Cortex of kidney (tissue), 1 donor: ENCODE results near the gene PPP6R3.

Experiments
- DNase-seq: peaks from one replicate; lab custom pipeline; 2025; lab: John Stamatoyannopoulos, UW

PPP6R3 gene

DNA sequence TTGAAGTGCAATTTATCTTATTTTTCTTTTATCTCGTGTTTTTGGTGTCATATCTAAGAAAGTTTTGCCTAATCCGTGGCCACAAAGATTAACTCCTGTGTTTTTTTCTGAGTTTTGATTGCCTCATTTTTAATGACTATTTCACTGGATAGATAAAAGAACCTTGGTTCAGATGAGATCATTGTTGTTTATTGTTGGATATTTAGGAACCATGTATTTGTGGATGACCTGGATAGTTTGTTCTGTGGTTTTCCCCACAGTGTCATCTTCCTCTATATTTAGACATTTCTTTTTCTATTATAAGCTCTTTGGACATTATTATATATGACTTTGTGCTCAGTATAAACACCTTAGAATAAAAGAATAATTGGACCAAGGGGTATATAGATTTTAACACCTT is 37.2 kb downstream of the PPP6R3 start:
- no peak for DNase-seq

DNA sequence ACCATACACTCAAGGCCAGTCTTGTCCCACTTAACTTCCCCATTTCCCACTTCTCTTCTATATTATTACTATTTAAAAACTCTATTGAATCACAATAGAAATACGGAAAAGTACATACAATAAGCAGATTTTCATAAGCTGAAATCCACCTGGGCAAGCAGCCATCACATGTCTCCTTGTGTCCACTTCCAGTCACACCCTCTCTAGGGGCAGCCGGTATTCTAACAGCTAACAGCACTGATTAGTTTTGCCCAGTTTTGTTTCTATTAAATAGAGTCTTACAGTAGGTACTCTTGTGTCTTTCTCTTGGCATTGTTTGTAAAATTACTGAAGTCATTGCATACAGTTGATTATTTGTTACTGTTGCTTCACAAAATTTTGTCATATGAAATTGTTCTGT is 37.8 kb downstream of the PPP6R3 start:
- no peak for DNase-seq

GRCh38 chr11:68498903-68499883 is 38.6 kb downstream of the PPP6R3 start:
- no peak for DNase-seq

DNA sequence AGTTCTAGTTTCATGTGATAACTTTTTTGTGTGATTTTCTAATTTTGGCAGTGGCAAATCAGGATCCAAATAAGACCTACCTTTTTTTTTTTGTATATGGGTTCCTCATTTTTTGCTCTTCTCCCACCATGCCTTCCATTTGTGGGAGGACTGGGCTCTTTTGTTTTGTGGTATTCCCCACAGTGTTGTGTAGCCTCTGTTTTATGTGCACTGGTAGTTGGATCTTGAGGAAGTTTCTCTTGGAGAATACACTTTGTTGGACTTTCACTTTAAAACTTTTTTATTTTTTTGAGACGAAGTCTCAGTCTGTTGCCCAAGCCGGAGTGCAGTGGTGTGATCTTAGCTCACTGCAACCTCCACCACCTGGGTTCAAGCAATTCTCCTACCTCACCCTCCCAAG is 39.7 kb downstream of the PPP6R3 start:
- no peak for DNase-seq

- DNase-seq = no peak
Observed at GRCh38 chr11:68501813-68502212, 41.3 kb downstream of the PPP6R3 start.

DNA sequence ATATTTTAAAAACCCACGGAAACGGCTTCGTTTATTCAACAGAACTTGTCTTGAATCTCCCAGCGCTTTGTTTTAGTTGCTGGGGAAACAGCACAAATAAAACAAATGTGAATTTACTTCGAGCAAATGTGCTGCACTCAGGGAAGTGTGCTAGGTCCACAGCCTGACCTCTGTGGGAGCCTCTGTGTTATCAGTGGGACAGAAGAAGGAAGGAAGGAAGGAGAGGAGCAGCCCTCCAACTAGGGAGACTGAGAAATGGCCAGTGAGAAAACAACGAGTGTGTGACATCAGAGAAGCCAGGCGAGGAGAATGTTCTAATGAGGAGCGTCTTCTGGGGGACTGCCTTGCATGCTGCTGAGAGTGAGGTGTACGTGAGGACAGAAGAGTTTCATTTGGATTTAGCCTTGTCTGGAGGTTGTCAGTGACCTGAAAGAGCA is 42.7 kb downstream of the PPP6R3 start:
- no peak for DNase-seq

GRCh38 chr11:68503792-68504191 is 43.2 kb downstream of the PPP6R3 start:
- DNase-seq = no peak

GRCh38 chr11:68504432-68505066 is 44.0 kb downstream of the PPP6R3 start:
- no peak for DNase-seq

- no peak for DNase-seq
Observed at GRCh38 chr11:68505596-68505995, 45.0 kb downstream of the PPP6R3 start.

GRCh38 chr11:68506908-68507307 is 46.4 kb downstream of the PPP6R3 start:
- no peak for DNase-seq

DNA sequence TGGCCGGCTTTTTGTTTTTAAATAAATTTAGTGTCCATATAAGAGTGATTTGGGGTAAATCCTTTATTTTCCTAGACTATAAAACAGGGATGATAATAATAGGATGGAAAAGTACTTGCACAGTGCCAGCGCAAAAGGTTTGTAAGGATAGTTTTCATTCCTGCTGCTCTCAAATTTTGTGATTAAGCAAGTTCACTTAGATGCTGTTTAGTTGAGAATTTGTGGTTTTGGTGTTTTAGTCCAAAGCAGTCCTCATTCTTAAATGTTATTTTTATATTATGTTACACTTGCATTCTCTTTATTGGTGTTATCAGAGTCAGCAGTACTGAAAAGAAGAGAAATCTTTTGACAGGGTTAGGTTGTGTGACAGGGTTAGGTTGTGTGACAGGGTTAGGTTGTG is 47.9 kb downstream of the PPP6R3 start:
- no peak for DNase-seq

DNA sequence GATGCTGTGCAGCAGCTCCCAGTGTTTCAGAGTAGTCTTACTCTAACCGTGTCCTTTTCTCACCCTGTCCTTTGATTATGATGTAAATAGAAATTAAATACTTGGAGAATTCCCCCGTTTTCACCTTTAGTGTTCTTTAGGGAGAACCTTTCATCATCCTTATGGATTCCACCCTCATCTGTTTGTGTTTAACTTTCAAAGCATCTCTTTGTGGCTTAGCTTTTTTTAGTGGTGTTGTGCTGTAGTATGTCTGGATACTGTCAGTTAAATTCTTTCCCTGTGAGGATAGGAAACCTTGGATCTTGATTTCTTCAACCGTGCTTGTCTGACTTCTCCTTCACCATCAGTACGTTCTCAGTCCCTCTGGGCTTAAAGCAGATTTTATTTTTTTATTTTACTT is 48.5 kb downstream of the PPP6R3 start:
- DNase-seq = no peak

DNA sequence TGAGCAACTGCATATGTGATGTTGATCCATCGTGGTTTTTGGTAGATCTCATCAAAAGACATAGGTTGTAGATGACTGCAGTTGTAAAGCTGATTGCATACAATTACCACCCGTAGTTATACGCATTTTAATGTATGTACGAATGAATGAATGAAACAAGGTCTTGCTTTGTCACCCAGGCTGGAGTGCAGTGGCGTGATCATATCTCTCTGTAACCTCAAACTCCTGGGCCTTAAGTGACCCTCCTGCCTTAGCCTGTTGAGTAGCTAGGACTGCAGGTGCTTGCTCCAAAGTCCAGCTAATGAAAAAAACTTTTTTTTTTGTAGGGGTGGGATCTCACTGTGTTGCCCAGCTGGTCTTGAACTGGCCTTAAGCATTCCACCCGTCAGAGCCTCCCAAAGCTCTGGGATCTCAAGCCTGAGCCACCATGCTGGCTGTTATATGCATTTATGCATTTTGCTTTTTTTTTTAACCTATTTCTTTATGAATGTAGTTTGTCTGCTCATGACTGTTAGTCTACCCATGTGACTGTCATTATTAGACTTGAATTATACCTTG is 53.5 kb downstream of the PPP6R3 start:
- no peak for DNase-seq

DNA sequence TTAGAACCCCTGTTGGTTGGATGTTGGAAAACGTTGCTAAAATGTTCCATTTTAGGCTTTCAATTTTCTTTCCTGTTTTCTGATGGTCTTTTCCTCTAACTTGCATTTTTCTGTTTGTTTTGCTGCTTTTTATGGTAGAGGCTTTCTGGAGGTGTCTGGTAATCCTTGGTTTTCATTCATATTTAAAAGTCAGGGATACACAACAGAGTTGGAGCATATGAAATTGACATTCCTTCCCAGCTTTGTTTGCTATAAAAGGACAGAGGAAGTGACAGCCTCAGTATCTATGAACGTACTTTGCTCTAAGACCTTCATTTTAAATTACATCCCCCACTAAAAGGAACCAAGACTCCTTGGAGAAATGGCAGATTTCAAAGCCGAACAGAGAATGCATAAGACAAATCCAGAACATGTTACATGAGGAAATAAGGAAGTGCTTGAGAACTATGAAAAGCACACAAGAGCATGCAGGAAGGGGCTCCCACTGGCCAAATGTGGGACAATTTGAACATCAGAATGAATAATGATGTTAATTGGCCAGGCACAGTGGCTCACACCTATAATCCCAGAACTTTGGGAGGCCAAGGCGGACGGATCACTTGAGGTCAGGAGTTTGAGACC is 56.7 kb downstream of the PPP6R3 start:
- DNase-seq = no peak

- no peak for DNase-seq
Observed at GRCh38 chr11:68518191-68518590, 57.6 kb downstream of the PPP6R3 start.

- DNase-seq = no peak
Observed at GRCh38 chr11:68521969-68522652, 61.6 kb downstream of the PPP6R3 start.

DNA sequence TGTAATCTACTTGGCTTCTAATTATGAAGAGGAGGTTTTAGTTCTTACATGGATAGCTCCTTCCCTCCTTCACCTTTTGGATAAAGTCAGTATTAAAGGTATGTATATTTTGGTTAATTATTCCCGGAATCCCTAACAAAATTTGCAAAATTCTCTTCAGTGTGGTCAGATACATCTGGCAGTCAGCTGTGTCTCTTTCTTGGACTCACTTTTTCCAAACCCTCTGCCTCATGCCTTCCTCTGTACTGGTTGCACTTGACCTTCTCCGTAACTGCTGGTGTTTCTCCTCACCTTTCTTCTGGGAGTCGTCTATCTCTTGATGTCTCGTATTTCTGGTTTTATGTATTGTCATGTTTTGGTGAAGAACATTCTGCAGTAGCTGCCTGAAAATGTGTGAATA is 62.5 kb downstream of the PPP6R3 start:
- no peak for DNase-seq

- no peak for DNase-seq
Observed at GRCh38 chr11:68523743-68524142, 63.2 kb downstream of the PPP6R3 start.

- DNase-seq = no peak
Observed at GRCh38 chr11:68524213-68524612, 63.7 kb downstream of the PPP6R3 start.

- no peak for DNase-seq
Observed at GRCh38 chr11:68524681-68525080, 64.1 kb downstream of the PPP6R3 start.

GRCh38 chr11:68525336-68525735 is 64.8 kb downstream of the PPP6R3 start:
- DNase-seq = no peak

GRCh38 chr11:68525930-68526329 is 65.4 kb downstream of the PPP6R3 start:
- no peak for DNase-seq
